D341Med (cell line): ENCODE measurements around the gene TRABD2B.

ENCODE experiments used
- DNase-seq: peaks from one replicate; pipeline ENCODE4 v3.0.0; 2012; ENCODE audit warnings: low spot score

Gene TRABD2B

GRCh38 chr1:47722909-47723580 is 274.1 kb downstream of the TRABD2B start:
- DNase-seq: no peak

- DNase-seq: no peak
These were observed 275.1 kb downstream of the TRABD2B start for GRCh38 chr1:47722101-47722500.

GRCh38 chr1:47720111-47720510 is 277.1 kb downstream of the TRABD2B start:
- DNase-seq: no peak

GRCh38 chr1:47717341-47717740 is 279.8 kb downstream of the TRABD2B start:
- no peak for DNase-seq

GRCh38 chr1:47713975-47714767 is 283.0 kb downstream of the TRABD2B start:
- no peak for DNase-seq

GRCh38 chr1:47713333-47713953 is 283.7 kb downstream of the TRABD2B start:
- DNase-seq: no peak

GRCh38 chr1:47712596-47713299 is 284.4 kb downstream of the TRABD2B start:
- no peak for DNase-seq

- DNase-seq: no peak
These were observed 285.2 kb downstream of the TRABD2B start for GRCh38 chr1:47711848-47712492.

- DNase-seq: no peak
These were observed 285.9 kb downstream of the TRABD2B start for GRCh38 chr1:47711184-47711847.
